Stimulated activated naive B cell treated with anti-CD40 and anti-IgM and Interleukin-4, amounts not matched to agents 10 μg/mL and 1 μg/mL and 100 μg/mL, for 72 hours (primary cell): ENCODE results near the gene MBTPS1.

Source experiments
- ATAC-seq, 2 donors: fragments of 150-1000 bp; cut with Tn5 transposase; replicated peaks; 2 replicates each; pipeline ENCODE4 v1.10.0; 2021; ENCODE audit warnings: moderate library complexity in 1 of 2
- DNase-seq: peaks from one replicate; pipeline ENCODE4 v3.0.0; 2021
- H3K27ac Mint-ChIP-seq: one replicate; pipeline ENCODE4 v1.8.0; 2022; ENCODE audit warnings: mild to moderate bottlenecking, mixed read lengths
- H3K27me3 Mint-ChIP-seq, 2 donors: one replicate each; pipeline ENCODE4 v1.8.0; 2022; ENCODE audit warnings: mixed read lengths in 2 of 2
- H3K36me3 Mint-ChIP-seq, 2 donors: one replicate each; pipeline ENCODE4 v1.8.0; 2022; ENCODE audit warnings: mixed read lengths in 2 of 2, mild to moderate bottlenecking in 1 of 2
- H3K4me1 Mint-ChIP-seq, 2 donors: one replicate each; pipeline ENCODE4 v1.8.0; 2022; ENCODE audit warnings: mixed read lengths in 2 of 2, mild to moderate bottlenecking in 1 of 2
- H3K4me3 Mint-ChIP-seq, 2 donors: one replicate each; pipeline ENCODE4 v1.8.0; 2022; ENCODE audit warnings: mild to moderate bottlenecking in 2 of 2, mixed read lengths in 2 of 2, moderate library complexity in 1 of 2
- H3K9me3 Mint-ChIP-seq, 2 donors: one replicate each; pipeline ENCODE4 v1.8.0; 2022; ENCODE audit warnings: mixed read lengths in 2 of 2, mild to moderate bottlenecking in 1 of 2

Gene MBTPS1

GRCh38 chr16:84042879-84043485, 73.8 kb downstream of the MBTPS1 start:
- ATAC-seq (no peak), DNase-seq (no peak)
- no peak overlapping the region for H3K27ac Mint-ChIP-seq
- peaks cover 0 to 8% of the 10 kb centered on the region in 2 donors for H3K36me3 Mint-ChIP-seq
- peaks cover 0 to 6% of the 10 kb centered on the region in 2 donors for H3K4me1 Mint-ChIP-seq
- peaks cover 34 to 58% of the 10 kb centered on the region in 2 donors for H3K27me3 Mint-ChIP-seq
- H3K9me3 Mint-ChIP-seq = no peaks in the 10 kb centered on the region
- no peak overlapping the region for H3K4me3 Mint-ChIP-seq

GRCh38 chr16:84042308-84042878, 74.3 kb downstream of the MBTPS1 start, which contains the start of gene SLC38A8:
SLC38A8 (minus strand) TSS chr16:84042795; CDS start chr16:84042157, 638 bp downstream.
- ATAC-seq = no peak
- Mint-ChIP-seq H3K4me1 (peaks cover 0 to 6% of the 10 kb centered on the region in 2 donors), H3K4me3 (no peak within 1 kb of the TSS), H3K36me3 (peaks cover 0 to 4% of the 10 kb centered on the region in 2 donors), H3K9me3 (no peaks in the 10 kb centered on the region), H3K27ac (no peak within 1 kb of the TSS), H3K27me3 (peaks cover 34 to 58% of the 10 kb centered on the region in 2 donors)
- no peak for DNase-seq

- no peak for DNase-seq
- no peak overlapping the region for H3K4me3 Mint-ChIP-seq
- no peak overlapping the region for H3K27ac Mint-ChIP-seq
- no peaks in the 10 kb centered on the region for H3K36me3 Mint-ChIP-seq
- peaks cover 0 to 6% of the 10 kb centered on the region in 2 donors for H3K4me1 Mint-ChIP-seq
- peaks cover 34 to 58% of the 10 kb centered on the region in 2 donors for H3K27me3 Mint-ChIP-seq
- no peak for ATAC-seq
- H3K9me3 Mint-ChIP-seq = no peaks in the 10 kb centered on the region
Observed at GRCh38 chr16:84041881-84042280, 74.9 kb downstream of the MBTPS1 start.

- Mint-ChIP-seq H3K36me3 (no peaks in the 10 kb centered on the region), H3K4me1 (peaks cover 0 to 6% of the 10 kb centered on the region in 2 donors), H3K4me3 (no peak overlapping the region), H3K27ac (no peak overlapping the region), H3K9me3 (peaks cover 3 to 4% of the 10 kb centered on the region in 2 donors), H3K27me3 (peaks cover 38 to 64% of the 10 kb centered on the region in 2 donors)
- no peak for ATAC-seq
- no peak for DNase-seq
Observed at GRCh38 chr16:84040823-84041820, 75.6 kb downstream of the MBTPS1 start.

- H3K9me3 Mint-ChIP-seq = peaks cover 3 to 8% of the 10 kb centered on the region in 2 donors
- ATAC-seq (no peak), DNase-seq (no peak)
- peaks cover 1 to 6% of the 10 kb centered on the region in 2 donors for H3K4me1 Mint-ChIP-seq
- no peaks in the 10 kb centered on the region for H3K36me3 Mint-ChIP-seq
- no peak overlapping the region for H3K4me3 Mint-ChIP-seq
- no peak overlapping the region for H3K27ac Mint-ChIP-seq
- peaks cover 38 to 65% of the 10 kb centered on the region in 2 donors for H3K27me3 Mint-ChIP-seq
Observed at GRCh38 chr16:84040226-84040822, 76.4 kb downstream of the MBTPS1 start.

GRCh38 chr16:84039696-84040095, 77.0 kb downstream of the MBTPS1 start:
- Mint-ChIP-seq H3K9me3 (peaks cover 3 to 13% of the 10 kb centered on the region in 2 donors), H3K4me3 (no peak overlapping the region), H3K27ac (no peak overlapping the region), H3K4me1 (peaks cover 6 to 8% of the 10 kb centered on the region in 2 donors), H3K36me3 (no peaks in the 10 kb centered on the region), H3K27me3 (peaks cover 41 to 66% of the 10 kb centered on the region in 2 donors)
- no peak for DNase-seq
- ATAC-seq = no peak

- H3K27me3 Mint-ChIP-seq = peaks cover 35 to 69% of the 10 kb centered on the region in 2 donors
- DNase-seq = no peak
- H3K36me3 Mint-ChIP-seq = no peaks in the 10 kb centered on the region
- peaks cover 3 to 15% of the 10 kb centered on the region in 2 donors for H3K9me3 Mint-ChIP-seq
- no peak for ATAC-seq
- H3K27ac Mint-ChIP-seq = no peak overlapping the region
- peaks cover 0 to 15% of the 10 kb centered on the region in 2 donors for H3K4me1 Mint-ChIP-seq
- H3K4me3 Mint-ChIP-seq = no peak overlapping the region
Observed at GRCh38 chr16:84038469-84038868, 78.3 kb downstream of the MBTPS1 start.

GRCh38 chr16:84036982-84037425, 79.7 kb downstream of the MBTPS1 start:
- no peak overlapping the region for H3K4me3 Mint-ChIP-seq
- DNase-seq = no peak
- peaks cover 0 to 15% of the 10 kb centered on the region in 2 donors for H3K4me1 Mint-ChIP-seq
- peaks cover 3 to 15% of the 10 kb centered on the region in 2 donors for H3K9me3 Mint-ChIP-seq
- ATAC-seq = no peak
- H3K27ac Mint-ChIP-seq = no peak overlapping the region
- peaks cover 24 to 69% of the 10 kb centered on the region in 2 donors for H3K27me3 Mint-ChIP-seq
- H3K36me3 Mint-ChIP-seq = no peaks in the 10 kb centered on the region

- Mint-ChIP-seq H3K36me3 (peaks cover 0 to 4% of the 10 kb centered on the region in 2 donors), H3K27me3 (peaks cover 29 to 69% of the 10 kb centered on the region in 2 donors), H3K4me3 (no peak overlapping the region), H3K4me1 (peaks cover 2 to 15% of the 10 kb centered on the region in 2 donors), H3K9me3 (peaks cover 3 to 15% of the 10 kb centered on the region in 2 donors), H3K27ac (no peak overlapping the region)
- DNase-seq (no peak), ATAC-seq (no peak)
Observed at GRCh38 chr16:84036131-84036530, 80.6 kb downstream of the MBTPS1 start.

GRCh38 chr16:84034516-84034915, 82.2 kb downstream of the MBTPS1 start:
- Mint-ChIP-seq H3K27ac (no peak overlapping the region), H3K27me3 (peaks cover 38 to 72% of the 10 kb centered on the region in 2 donors), H3K36me3 (peaks cover 0 to 4% of the 10 kb centered on the region in 2 donors), H3K4me1 (peaks cover 11 to 27% of the 10 kb centered on the region in 2 donors), H3K9me3 (peaks cover 3 to 24% of the 10 kb centered on the region in 2 donors), H3K4me3 (no peak overlapping the region)
- ATAC-seq (no peak), DNase-seq (no peak)

- Mint-ChIP-seq H3K4me1 (peaks cover 20 to 37% of the 10 kb centered on the region in 2 donors), H3K4me3 (no peak overlapping the region), H3K9me3 (peaks cover 3 to 26% of the 10 kb centered on the region in 2 donors), H3K36me3 (peaks cover 0 to 4% of the 10 kb centered on the region in 2 donors), H3K27me3 (peaks cover 40 to 67% of the 10 kb centered on the region in 2 donors), H3K27ac (no peak overlapping the region)
- DNase-seq (no peak), ATAC-seq (no peak)
Observed at GRCh38 chr16:84033251-84034195, 83.2 kb downstream of the MBTPS1 start.

- Mint-ChIP-seq H3K27ac (no peak overlapping the region), H3K4me1 (peaks cover 20 to 41% of the 10 kb centered on the region in 2 donors), H3K27me3 (peaks cover 42 to 71% of the 10 kb centered on the region in 2 donors), H3K4me3 (no peak overlapping the region), H3K36me3 (peaks cover 0 to 8% of the 10 kb centered on the region in 2 donors), H3K9me3 (peaks cover 3 to 26% of the 10 kb centered on the region in 2 donors)
- ATAC-seq = no peak
- DNase-seq = no peak
Observed at GRCh38 chr16:84032458-84033178, 84.1 kb downstream of the MBTPS1 start.
